ENCODE measurements around the gene EGFR.

EGFR gene

DNA sequence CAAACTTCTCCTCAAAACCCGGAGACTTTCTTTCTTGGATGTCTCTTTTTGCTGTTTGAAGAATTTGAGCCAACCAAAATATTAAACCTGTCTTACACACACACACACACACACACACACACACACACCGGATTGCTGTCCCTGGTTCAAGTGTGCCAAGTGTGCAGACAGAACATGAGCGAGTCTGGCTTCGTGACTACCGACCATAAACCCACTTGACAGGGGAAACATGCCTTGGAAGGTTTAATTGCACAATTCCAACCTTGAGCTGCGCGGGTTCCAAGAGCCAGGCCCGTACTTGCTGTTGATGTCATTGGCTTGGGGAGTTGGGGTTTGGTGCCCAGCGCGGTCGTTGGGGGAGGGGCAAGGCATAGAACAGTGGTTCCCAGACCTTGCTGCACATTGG is 1.7 kb downstream of the EGFR start:
- TF ChIP-seq FOXP2 (optimal IDR thresholded peaks at IDR 0.05; ENCODE audit: borderline replicate concordance, extremely low read depth, extremely low read length, insufficient read depth) (no peak), TAF1 (IDR thresholded peaks at IDR 0.05; ENCODE audit: borderline replicate concordance, insufficient read depth, low read length) (no peak), POLR2AphosphoS5 (IDR thresholded peaks at IDR 0.05; ENCODE audit: low read depth, low read length) (no peak), SIN3A (IDR thresholded peaks at IDR 0.05; ENCODE audit: borderline replicate concordance, insufficient read depth, low read length) (no peak)
- TF ChIP-seq, protein P1, sequence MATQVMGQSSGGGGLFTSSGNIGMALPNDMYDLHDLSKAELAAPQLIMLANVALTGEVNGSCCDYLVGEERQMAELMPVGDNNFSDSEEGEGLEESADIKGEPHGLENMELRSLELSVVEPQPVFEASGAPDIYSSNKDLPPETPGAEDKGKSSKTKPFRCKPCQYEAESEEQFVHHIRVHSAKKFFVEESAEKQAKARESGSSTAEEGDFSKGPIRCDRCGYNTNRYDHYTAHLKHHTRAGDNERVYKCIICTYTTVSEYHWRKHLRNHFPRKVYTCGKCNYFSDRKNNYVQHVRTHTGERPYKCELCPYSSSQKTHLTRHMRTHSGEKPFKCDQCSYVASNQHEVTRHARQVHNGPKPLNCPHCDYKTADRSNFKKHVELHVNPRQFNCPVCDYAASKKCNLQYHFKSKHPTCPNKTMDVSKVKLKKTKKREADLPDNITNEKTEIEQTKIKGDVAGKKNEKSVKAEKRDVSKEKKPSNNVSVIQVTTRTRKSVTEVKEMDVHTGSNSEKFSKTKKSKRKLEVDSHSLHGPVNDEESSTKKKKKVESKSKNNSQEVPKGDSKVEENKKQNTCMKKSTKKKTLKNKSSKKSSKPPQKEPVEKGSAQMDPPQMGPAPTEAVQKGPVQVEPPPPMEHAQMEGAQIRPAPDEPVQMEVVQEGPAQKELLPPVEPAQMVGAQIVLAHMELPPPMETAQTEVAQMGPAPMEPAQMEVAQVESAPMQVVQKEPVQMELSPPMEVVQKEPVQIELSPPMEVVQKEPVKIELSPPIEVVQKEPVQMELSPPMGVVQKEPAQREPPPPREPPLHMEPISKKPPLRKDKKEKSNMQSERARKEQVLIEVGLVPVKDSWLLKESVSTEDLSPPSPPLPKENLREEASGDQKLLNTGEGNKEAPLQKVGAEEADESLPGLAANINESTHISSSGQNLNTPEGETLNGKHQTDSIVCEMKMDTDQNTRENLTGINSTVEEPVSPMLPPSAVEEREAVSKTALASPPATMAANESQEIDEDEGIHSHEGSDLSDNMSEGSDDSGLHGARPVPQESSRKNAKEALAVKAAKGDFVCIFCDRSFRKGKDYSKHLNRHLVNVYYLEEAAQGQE (IDR thresholded peaks at IDR 0.05; ENCODE audit: insufficient read depth in 1 of 2, low read depth in 2 of 2, low read length in 2 of 2) = no peak

DNA sequence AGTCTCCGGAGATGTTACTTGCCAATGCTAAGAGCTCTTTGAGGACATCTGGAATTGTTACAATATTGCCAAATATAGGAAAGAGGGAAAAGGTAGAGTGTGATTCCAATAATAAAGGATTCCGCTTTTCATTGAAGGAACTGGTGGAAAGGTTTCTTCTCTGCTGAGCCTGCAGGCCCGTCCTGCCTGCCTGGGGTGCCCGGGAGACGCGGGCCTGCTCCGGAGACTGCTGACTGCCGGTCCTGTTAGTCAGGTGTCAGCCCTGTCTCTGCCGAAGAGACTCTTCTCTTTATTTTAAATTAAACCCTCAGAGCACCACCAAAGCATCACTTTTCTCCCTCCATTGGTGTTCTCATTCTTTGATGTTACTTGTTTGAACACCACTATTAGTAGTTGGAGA is 2.2 kb downstream of the EGFR start:
- no peak for TF ChIP-seq FOXP2 (optimal IDR thresholded peaks at IDR 0.05; ENCODE audit: borderline replicate concordance, extremely low read depth, extremely low read length, insufficient read depth)
- no peak for TF ChIP-seq SIN3A (IDR thresholded peaks at IDR 0.05; ENCODE audit: borderline replicate concordance, insufficient read depth, low read length)

DNA sequence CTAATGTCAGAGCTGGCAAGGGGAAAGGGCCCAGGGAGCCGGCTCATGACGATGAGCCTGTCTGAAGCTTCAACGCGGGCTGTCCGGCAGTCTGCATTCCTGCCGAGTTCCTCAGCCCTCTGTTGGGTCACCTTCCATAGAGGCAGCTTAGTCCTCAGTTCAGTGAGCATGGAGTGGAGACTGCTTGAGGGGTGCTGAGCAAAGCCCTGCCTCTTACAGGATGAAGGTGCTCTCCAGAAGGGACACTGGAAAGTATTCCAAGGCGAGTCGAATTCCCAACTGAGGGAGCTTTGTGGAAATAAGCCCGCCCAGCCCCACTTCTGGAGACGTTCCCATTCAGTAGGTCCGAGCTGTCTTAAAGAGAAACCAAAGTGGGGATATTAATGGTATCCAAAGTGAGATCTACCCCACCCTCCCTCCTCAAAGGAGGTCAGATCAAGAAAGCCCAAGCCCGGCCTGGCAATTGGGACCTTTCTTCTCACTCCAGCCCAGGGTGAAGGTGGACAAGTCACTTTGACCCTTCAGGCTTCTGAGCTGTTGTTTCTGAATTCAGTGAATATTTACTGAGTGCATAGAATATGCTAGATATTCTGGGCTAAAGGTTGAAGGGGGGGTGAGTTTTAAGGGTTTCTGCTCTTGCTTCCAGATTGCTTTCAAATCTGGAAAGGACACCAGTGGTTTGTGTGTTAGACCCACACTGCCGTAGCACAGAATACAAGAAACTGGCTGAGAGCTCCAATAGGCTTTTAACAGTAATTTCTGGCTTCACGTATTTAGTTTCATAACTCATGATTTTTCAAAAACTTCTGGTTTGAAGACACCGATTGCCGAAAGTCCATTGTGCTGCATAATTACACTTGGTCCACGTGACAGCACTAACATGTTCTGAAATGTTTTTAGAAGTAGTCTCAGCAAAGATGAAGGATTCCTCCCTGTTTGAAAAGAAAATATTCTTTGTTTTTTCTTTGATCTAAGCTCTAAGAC is 3.5 kb downstream of the EGFR start:
- TF ChIP-seq FOXP2 (optimal IDR thresholded peaks at IDR 0.05; ENCODE audit: borderline replicate concordance, extremely low read depth, extremely low read length, insufficient read depth) (no peak), SIN3A (IDR thresholded peaks at IDR 0.05; ENCODE audit: borderline replicate concordance, insufficient read depth, low read length) (no peak), TAF1 (IDR thresholded peaks at IDR 0.05; ENCODE audit: borderline replicate concordance, insufficient read depth, low read length) (no peak), POLR2AphosphoS5 (IDR thresholded peaks at IDR 0.05; ENCODE audit: low read depth, low read length) (no peak)
- TF ChIP-seq, protein P1 (IDR thresholded peaks at IDR 0.05; ENCODE audit: insufficient read depth in 1 of 2, low read depth in 2 of 2, low read length in 2 of 2) = no peak

DNA sequence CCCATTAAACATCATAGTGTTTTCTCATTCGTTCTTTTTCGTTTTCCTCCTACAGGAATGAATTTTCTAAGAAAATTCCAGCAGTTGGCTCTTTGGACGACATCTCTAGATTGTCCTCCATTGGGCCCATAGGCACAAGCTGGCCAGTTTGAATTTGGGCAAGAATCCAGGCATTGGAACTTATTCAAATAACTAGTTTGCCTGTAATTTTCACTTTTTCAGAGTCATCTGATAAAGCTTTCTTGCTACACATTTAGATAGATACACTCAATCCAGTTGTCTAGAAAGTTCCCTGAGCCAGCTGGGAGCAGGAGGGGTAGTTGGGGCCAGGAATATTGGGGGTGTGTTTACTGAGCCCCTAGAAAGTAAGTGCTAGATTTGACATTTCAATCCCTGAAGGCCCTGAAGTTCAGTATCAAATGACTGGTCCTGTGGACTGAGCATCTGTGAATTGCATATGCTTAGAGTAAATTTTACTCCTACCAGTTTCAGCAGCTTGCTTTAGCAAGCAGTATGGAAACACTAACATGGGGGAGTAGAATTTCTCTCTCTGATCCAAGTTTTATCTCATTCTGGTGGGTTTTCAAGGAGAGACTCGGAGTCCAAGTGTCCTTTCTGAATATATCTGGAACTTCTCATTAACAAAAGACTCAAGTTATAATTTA is 5.2 kb downstream of the EGFR start:
- TF ChIP-seq, protein P1 (IDR thresholded peaks at IDR 0.05; ENCODE audit: insufficient read depth in 1 of 2, low read depth in 2 of 2, low read length in 2 of 2) = no peak
- TF ChIP-seq POLR2AphosphoS5 (IDR thresholded peaks at IDR 0.05; ENCODE audit: low read depth, low read length) (no peak), SIN3A (IDR thresholded peaks at IDR 0.05; ENCODE audit: borderline replicate concordance, insufficient read depth, low read length) (no peak), FOXP2 (optimal IDR thresholded peaks at IDR 0.05; ENCODE audit: borderline replicate concordance, extremely low read depth, extremely low read length, insufficient read depth) (no peak), TAF1 (IDR thresholded peaks at IDR 0.05; ENCODE audit: borderline replicate concordance, insufficient read depth, low read length) (no peak)

DNA sequence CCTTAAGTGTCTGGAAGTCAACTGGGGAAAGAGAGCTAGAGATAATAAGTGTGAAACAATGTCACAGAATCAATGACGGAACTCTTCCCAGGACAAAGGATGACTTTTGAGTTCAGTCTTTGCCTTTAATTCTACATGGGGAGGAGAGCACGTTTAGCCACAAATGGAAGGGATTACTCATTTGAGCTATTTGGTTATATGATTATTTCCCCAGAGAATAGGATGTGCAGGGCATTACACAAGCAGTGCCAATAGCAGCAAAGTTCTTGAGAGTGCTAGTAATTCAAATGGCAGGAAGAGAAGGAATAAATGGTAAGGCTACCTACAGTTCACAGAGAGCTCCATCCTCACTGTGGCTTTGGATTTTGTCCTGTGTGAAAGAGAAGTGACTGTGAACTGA is 6.0 kb downstream of the EGFR start:
- TF ChIP-seq SIN3A (IDR thresholded peaks at IDR 0.05; ENCODE audit: borderline replicate concordance, insufficient read depth, low read length) (no peak), POLR2AphosphoS5 (IDR thresholded peaks at IDR 0.05; ENCODE audit: low read depth, low read length) (no peak), TAF1 (IDR thresholded peaks at IDR 0.05; ENCODE audit: borderline replicate concordance, insufficient read depth, low read length) (no peak)

All from PFSK-1 (cell line).